Choroid plexus epithelial cell (primary cell): Measurements from ENCODE around the gene PNKP.

Experiments
- DNase-seq: peaks from one replicate; pipeline ENCODE4 v3.0.0-alpha.2; 2010; ENCODE audit warnings: low read depth
- H3K4me3 ChIP-seq: 2 replicates; pipeline ENCODE4 v1.5.1; 2011; ENCODE audit warnings: low read depth, mild to moderate bottlenecking, control low read depth, low read length, moderate library complexity
- TF ChIP-seq, protein P1 (sequence below): conservative IDR thresholded peaks from 2 replicates; pipeline ENCODE4 v1.5.1; 2011; ENCODE audit warnings: low read depth, mild to moderate bottlenecking, control low read depth, inconsistent platforms, low read length, moderate library complexity

Gene PNKP

DNA sequence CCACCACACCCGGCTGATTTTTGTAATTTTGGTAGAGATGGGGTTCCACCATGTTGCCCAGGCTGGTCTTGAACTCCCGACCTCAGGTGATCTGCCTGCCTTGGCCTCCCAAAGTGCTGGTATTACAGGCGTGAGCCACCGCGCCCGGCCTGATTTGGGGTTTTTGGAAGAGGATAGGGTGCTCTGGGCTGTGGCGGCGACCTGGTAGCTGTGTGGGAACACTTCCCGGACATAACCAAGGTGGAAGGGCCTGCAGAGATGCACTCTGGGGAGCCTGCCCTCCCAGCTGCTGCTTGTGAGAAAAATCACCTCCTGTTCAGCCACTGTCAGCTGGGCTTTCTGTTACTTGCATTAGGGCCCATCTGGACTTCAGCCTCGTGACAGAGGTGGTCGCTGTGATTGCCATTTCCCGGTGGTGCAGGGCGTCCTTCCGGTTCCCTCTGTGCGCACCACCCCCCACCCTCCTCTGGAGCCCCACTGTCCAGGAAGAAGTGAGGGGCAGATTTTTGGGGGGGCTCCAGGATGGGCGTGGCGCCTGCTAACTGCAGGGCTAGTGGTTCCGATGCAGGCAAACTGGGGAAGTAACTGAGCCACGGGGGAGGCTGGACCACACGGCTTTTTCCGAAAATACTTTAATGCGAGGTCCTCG, 21.8 kb upstream of the PNKP start:
- TF ChIP-seq, protein P1, sequence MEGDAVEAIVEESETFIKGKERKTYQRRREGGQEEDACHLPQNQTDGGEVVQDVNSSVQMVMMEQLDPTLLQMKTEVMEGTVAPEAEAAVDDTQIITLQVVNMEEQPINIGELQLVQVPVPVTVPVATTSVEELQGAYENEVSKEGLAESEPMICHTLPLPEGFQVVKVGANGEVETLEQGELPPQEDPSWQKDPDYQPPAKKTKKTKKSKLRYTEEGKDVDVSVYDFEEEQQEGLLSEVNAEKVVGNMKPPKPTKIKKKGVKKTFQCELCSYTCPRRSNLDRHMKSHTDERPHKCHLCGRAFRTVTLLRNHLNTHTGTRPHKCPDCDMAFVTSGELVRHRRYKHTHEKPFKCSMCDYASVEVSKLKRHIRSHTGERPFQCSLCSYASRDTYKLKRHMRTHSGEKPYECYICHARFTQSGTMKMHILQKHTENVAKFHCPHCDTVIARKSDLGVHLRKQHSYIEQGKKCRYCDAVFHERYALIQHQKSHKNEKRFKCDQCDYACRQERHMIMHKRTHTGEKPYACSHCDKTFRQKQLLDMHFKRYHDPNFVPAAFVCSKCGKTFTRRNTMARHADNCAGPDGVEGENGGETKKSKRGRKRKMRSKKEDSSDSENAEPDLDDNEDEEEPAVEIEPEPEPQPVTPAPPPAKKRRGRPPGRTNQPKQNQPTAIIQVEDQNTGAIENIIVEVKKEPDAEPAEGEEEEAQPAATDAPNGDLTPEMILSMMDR: no peak

DNA sequence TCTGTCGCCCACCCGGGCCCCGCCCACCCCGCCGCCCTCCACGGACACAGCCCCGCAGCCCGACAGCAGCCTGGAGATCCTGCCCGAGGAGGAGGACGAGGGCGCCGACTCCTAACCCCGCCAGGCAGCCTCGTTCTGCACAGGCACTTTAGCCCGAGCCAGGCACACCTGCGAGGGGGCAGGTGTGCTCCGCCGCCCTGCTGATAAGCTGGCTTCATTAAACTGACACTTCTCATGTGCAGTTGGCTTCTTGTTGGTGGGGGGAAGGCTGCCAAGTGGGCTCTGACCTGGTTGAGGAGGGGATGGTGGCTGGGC, 21.1 kb upstream of the PNKP start:
- TF ChIP-seq, protein P1: no peak
- DNase-seq: no peak
- no peak overlapping the region for H3K4me3 ChIP-seq

More for the DNA sequence above, 21.8 kb upstream of the PNKP start:
- no peak overlapping the region for H3K4me3 ChIP-seq
- DNase-seq: no peak

DNA sequence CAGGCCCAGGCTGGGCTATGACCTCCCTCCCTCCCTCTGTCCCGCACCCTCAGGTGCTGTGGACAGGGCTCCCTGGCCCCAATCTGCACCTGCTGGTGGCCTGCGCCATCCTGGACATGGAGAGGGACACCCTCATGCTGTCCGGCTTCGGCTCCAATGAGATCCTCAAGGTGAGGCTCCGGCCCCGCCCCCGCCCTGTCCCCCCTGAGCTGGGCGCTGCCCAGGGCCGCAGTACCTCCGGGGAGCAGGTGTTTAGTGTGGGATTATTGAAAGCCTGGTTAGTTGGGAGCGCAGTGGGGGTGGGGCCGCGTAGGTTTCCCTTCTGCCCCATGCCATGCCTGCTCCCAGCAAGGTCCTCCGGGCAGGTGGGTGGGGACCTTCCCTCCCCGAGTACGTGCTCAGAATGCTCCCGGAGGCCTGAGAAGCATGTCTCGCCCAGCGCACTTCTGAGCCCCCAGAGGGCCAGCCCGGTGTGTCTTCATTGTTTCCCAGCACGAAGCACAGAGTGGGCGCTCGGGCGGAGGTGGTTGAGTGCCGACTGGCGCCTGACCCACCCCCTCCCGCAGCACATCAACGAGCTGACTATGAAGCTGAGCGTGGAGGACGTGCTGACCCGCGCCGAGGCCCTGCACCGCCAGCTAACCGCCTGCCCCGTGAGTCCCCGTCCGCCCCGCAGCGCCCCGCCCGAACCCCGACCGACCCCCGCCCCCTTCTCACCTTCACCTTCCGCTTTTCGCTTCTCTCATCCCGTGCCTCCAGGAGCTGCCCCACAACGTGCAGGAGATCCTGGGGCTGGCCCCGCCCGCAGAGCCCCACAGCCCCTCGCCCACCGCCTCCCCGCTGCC, 20.5 kb upstream of the PNKP start:
- TF ChIP-seq, protein P1: no peak
- DNase-seq: no peak
- no peak overlapping the region for H3K4me3 ChIP-seq

DNA sequence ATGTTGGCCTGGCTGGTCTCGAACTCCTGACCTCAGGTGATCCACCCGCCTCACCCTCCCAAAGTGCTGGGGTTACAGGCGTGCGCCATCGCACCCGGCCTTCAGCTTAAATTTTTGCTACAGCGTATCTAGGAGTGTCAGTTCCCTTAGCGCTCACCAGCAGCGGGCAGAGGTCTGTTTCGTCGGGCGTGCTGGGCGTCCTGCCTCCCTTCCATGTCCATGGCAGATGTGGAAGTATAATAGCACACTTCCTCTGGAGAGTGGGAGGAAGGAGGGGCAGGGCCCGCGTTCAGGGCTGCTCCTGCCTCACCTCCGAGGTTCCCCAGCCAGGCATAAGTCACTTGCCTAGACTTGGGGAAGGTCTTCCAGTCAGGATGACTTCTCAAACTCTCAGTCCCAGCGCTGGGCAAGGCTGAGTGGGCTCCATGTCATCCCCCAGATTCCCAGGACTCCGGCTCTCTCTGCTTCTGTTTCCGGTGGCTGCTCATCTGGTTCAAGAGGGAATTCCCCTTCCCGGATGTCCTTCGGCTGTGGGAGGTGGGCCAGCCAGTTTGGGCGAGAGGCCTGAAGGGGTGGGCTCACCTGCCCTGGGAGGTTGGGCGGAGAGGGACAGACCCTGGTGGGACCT, 19.8 kb upstream of the PNKP start:
- H3K4me3 ChIP-seq: no peak overlapping the region
- TF ChIP-seq, protein P1: no peak
- DNase-seq: no peak

DNA sequence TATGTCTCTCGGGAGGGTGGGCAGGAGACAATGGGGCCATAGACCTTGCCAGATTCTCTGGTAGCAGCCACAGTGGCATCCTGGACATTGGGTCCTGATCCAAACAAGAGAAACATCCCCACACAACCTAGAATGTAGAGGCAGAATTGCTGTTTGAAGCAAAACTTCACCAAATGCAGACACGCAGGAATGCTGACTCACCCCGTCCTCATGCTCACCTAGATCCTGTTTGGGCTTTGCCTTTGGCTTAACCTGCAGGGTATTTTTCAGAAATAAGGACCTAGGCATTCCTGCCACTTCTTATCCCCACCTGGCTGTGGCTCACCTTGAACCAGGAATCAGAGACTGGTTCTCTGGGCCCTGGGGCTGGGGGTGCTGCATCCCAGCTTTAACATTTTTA, 17.4 kb upstream of the PNKP start:
- H3K4me3 ChIP-seq: no peak overlapping the region
- no peak for DNase-seq
- TF ChIP-seq, protein P1: no peak

DNA sequence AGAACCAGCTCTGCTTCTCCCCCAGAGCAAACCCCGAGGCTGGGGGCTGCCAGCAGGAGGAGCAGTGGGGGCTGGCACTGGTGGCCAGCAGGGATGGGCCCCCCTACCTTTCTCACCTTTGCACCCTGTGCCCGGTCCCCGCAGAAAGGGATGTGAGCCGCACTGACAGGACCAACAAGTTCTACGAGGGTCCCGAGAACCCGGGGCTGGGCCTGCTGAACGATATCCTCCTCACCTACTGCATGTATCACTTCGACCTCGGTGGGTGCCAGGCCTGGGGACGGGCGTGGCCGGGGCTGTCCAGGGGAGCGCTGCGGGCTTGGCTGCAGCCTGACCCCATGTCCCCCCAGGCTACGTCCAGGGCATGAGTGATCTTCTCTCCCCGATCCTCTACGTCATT, 16.7 kb upstream of the PNKP start:
- no peak for DNase-seq
- H3K4me3 ChIP-seq: no peak overlapping the region
- TF ChIP-seq, protein P1: no peak
